Endothelial cell of umbilical vein (primary cell): Measurements from ENCODE around the gene PPP3CA. TPM values are rescaled to one million over a fixed set of nuclear protein-coding genes. Genes with fewer than 3 reads are reported as not detected.

Source experiments
- BruUV-seq: library from RNA; stranded (reverse); fragments of 400-500 nt; replicated peaks from 2 replicates; lab custom pipeline; 2021; lab: Mats Ljungman, UMichigan
- CTCF ChIA-PET: fragments of 300-600, 350-600 bp; sonication (Branson Sonifier 250); formaldehyde crosslinking; loops from one replicate; lab custom pipeline; 2021; ENCODE audit warnings: antibody characterized with exemption, inconsistent platforms; lab: Charles Lee
- POLR2A ChIA-PET: fragments of 300-600, 350-600 bp; sonication (Branson Sonifier 250); formaldehyde crosslinking; loops from one replicate; lab custom pipeline; 2021; ENCODE audit warnings: antibody characterized with exemption, inconsistent platforms; lab: Charles Lee
- DNase-seq: peaks from one replicate; pipeline ENCODE4 v3.0.0-alpha.2; 2011; ENCODE audit warnings: low read depth, low spot score
- FAIRE-seq: peaks from 2 replicates; lab custom pipeline; 2011; peaks lifted over from hg19 to GRCh38; lab: Jason Lieb, UNC
- H2AFZ ChIP-seq: 2 replicates; pipeline ENCODE4 v1.6.0; 2012; ENCODE audit warnings: low read depth, low read length, control low read depth, inconsistent platforms
- H3K27ac ChIP-seq: 2 replicates; pipeline ENCODE4 v1.5.1; 2011; ENCODE audit warnings: low read depth, mild to moderate bottlenecking, control low read depth, low read length, moderate library complexity; ENCODE audit not compliant: insufficient read depth
- H3K27me3 ChIP-seq, 2 experiments: 2 replicates each; pipeline versions ENCODE4 v1.6.0 to v1.6.1; 2011; ENCODE audit warnings: low read length in 2 of 2, mixed read lengths in 1 of 2; ENCODE audit not compliant: control insufficient read depth in 2 of 2, insufficient read depth in 2 of 2
- H3K36me3 ChIP-seq, 2 experiments: 2 replicates in 1 of 2; 3 replicates in 1 of 2; pipeline ENCODE4 v1.5.1; 2011; ENCODE audit warnings: low read length in 2 of 2, mild to moderate bottlenecking in 1 of 2, moderate library complexity in 1 of 2; ENCODE audit not compliant: control insufficient read depth in 2 of 2, insufficient read depth in 2 of 2; ENCODE audit errors: extremely low read depth in 1 of 2
- H3K4me1 ChIP-seq: 3 replicates; pipeline ENCODE4 v1.5.1; 2011; ENCODE audit warnings: mild to moderate bottlenecking, low read length; ENCODE audit not compliant: control insufficient read depth, insufficient read depth; ENCODE audit errors: extremely low read depth
- H3K4me2 ChIP-seq: 2 replicates; pipeline ENCODE4 v1.6.1; 2011; ENCODE audit warnings: low read length, control low read depth, mixed read lengths; ENCODE audit not compliant: insufficient read depth
- H3K4me3 ChIP-seq, 3 experiments: fragments of 200-600 bp in 1 of 3; sonication (generic), shearing (Covaris generic) in 1 of 3; replicated peaks in 1 of 3; 2 replicates each; pipeline ENCODE4 v1.5.1; 2011 to 2016; ENCODE audit warnings: control low read depth in 3 of 3, low read length in 3 of 3, mild to moderate bottlenecking in 2 of 3, inconsistent platforms in 1 of 3, low read depth in 1 of 3, moderate library complexity in 1 of 3; ENCODE audit not compliant: insufficient read depth in 1 of 3
- H3K79me2 ChIP-seq: 2 replicates; pipeline ENCODE4 v1.6.0; 2012; ENCODE audit warnings: low read length, inconsistent platforms; ENCODE audit not compliant: control insufficient read depth, insufficient read depth
- H3K9ac ChIP-seq: replicated peaks from 2 replicates; pipeline ENCODE3; 2011; ENCODE audit warnings: low read length, control low read depth; ENCODE audit not compliant: insufficient read depth; ENCODE audit errors: extremely low read depth
- H3K9me1 ChIP-seq: replicated peaks from 3 replicates; pipeline ENCODE4 v1.6.0; 2011; ENCODE audit warnings: mild to moderate bottlenecking, low read length; ENCODE audit not compliant: control insufficient read depth, insufficient read depth; ENCODE audit errors: extremely low read depth
- H3K9me3 ChIP-seq: replicated peaks from 2 replicates; pipeline ENCODE4 v1.5.1; 2012; ENCODE audit warnings: low read length, inconsistent platforms; ENCODE audit not compliant: control insufficient read depth, insufficient read depth
- H4K20me1 ChIP-seq: replicated peaks from 2 replicates; pipeline ENCODE3; 2011; ENCODE audit warnings: mild to moderate bottlenecking, low read length; ENCODE audit not compliant: control insufficient read depth, insufficient read depth; ENCODE audit errors: extremely low read depth
- EZH2 ChIP-seq: IDR thresholded peaks from 2 replicates; pipeline ENCODE4 v1.6.1; 2012; ENCODE audit warnings: borderline replicate concordance, low read depth, mild to moderate bottlenecking, moderate library complexity, low read length, inconsistent platforms; ENCODE audit not compliant: severe bottlenecking
- FOS ChIP-seq: IDR thresholded peaks from 2 replicates; pipeline ENCODE4 v1.6.1; 2011; ENCODE audit warnings: mild to moderate bottlenecking, low read length, moderate library complexity, borderline replicate concordance; ENCODE audit not compliant: insufficient read depth
- GATA2 ChIP-seq: IDR thresholded peaks from 2 replicates; pipeline ENCODE4 v1.7.0; 2011; ENCODE audit warnings: low read depth, mild to moderate bottlenecking, moderate library complexity, mixed read lengths, low read length; ENCODE audit not compliant: insufficient read length, insufficient read depth
- JUN ChIP-seq: IDR thresholded peaks from 2 replicates; pipeline ENCODE4 v1.6.1; 2011; ENCODE audit warnings: borderline replicate concordance, low read depth; ENCODE audit not compliant: insufficient read length, insufficient read depth
- MYC ChIP-seq: IDR thresholded peaks from one replicate; pipeline ENCODE4 v1.6.1; 2011; ENCODE audit warnings: mild to moderate bottlenecking, low read depth, low read length
- POLR2A ChIP-seq: IDR thresholded peaks from 2 replicates; pipeline ENCODE4 v1.6.1; 2012; ENCODE audit warnings: low read depth, mild to moderate bottlenecking, control low read depth, low read length
- POLR2AphosphoS5 ChIP-seq: IDR thresholded peaks from 2 replicates; pipeline ENCODE4 v1.6.1; 2012; ENCODE audit warnings: low read depth, mild to moderate bottlenecking, control low read depth, low read length, moderate library complexity; ENCODE audit not compliant: insufficient read depth
- dilution Hi-C: fragments of 300-500 bp; cut with MboI; formaldehyde crosslinking; loops from one replicate; pipeline ENCODE4 v1.15.0; 2019; ENCODE audit warnings: low sequenced_read_pairs; ENCODE audit not compliant: extremely low pct_ligation_motif_present
- intact Hi-C: fragments of 100-400 bp; cut with micrococcal nuclease; formaldehyde crosslinking; loops from one replicate; pipeline ENCODE4 v1.10.0; 2022
- polyA plus RNA-seq, 4 experiments: library from polyadenylated mRNA; depleted of rRNA in 3 of 4; stranded (reverse) in 3 of 4; unstranded in 1 of 4; fragments of >200 nt; gene quantifications; 2 replicates each; pipeline versions ENCODE4 v1.2.1 to v1.2.3, GENCODE V29; 2011 to 2012; ENCODE audit warnings: missing spikeins in 1 of 4
- total RNA-seq: library from RNA; stranded (reverse); gene quantifications from 2 replicates; pipeline ENCODE4 v1.2.3, GENCODE V29; 2021
- TF ChIP-seq, protein P1 (sequence below): IDR thresholded peaks from 2 replicates; pipeline ENCODE4 v1.6.1; 2011; ENCODE audit not compliant: insufficient read depth, insufficient read length
- TF ChIP-seq, protein P2 (sequence below), 2 donors: IDR thresholded peaks; 1 replicate in 1 of 2; 2 replicates in 1 of 2; pipeline ENCODE4 v1.5.1; 2011; ENCODE audit warnings: low read length in 2 of 2, mild to moderate bottlenecking in 2 of 2, moderate library complexity in 2 of 2, control low read depth in 1 of 2, inconsistent platforms in 1 of 2, low read depth in 1 of 2; ENCODE audit not compliant: insufficient read depth in 1 of 2; ENCODE audit errors: extremely low read depth in 1 of 2

The PPP3CA gene
- total and polyA plus RNA-seq, 2 donors (not counting 3 experiments of a cell fraction or from before 2014, with no cell fraction given) = 7.0 to 43.3 TPM

DNA sequence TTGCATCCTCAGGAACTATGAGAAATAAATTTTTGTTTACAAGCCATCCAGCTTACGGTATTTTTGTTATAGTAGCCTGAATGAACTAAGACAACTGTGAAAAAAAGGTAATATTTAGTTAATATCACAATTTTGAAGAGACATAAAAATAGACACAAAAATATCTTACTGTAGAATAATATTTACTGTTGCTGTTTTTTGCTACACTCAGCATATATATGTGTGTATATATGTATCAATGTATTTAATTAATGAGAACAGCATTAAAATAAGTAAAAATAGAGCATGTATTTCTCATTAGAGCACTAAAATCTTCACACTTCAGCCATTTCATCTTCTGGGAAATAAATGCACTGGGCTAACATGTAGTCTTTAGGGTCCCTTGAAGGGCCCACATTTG lies 24.6 kb downstream of the PPP3CA start:
- peaks cover 11% of the 10 kb centered on the region for H3K79me2 ChIP-seq
- FAIRE-seq (no peak), DNase-seq (no peak)
- no peak overlapping the region for H3K9ac ChIP-seq
- no peaks in the 10 kb centered on the region for H3K9me1 ChIP-seq
- H3K4me2 ChIP-seq = no peak overlapping the region
- no TSS peak for BruUV-seq
- no peak overlapping the region for H2AFZ ChIP-seq
- H3K27ac ChIP-seq = no peak overlapping the region
- H3K36me3 ChIP-seq = no peaks in the 10 kb centered on the region
- no peaks in the 10 kb centered on the region for H3K27me3 ChIP-seq
- ChIA-PET POLR2A (interaction anchor here (0.6 kb wide), 1 partner anchor 38 kb away, joined by 3 read pairs; no protein-coding TSS in a partner anchor), CTCF (no interaction called here)
- no peaks in the 10 kb centered on the region for H3K4me1 ChIP-seq
- intact Hi-C loops (no loop called here), dilution Hi-C loops (no loop called here)
- no peaks in the 10 kb centered on the region for H3K9me3 ChIP-seq
- no peak overlapping the region for H3K4me3 ChIP-seq
- H4K20me1 ChIP-seq = peaks cover 4% of the 10 kb centered on the region
- TF ChIP-seq GATA2 (no peak), EZH2 (no peak), POLR2A (no peak), POLR2AphosphoS5 (no peak), JUN (no peak), MYC (no peak), FOS (no peak)
- TF ChIP-seq, protein P1, sequence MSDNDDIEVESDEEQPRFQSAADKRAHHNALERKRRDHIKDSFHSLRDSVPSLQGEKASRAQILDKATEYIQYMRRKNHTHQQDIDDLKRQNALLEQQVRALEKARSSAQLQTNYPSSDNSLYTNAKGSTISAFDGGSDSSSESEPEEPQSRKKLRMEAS = no peak
- TF ChIP-seq, protein P2, sequence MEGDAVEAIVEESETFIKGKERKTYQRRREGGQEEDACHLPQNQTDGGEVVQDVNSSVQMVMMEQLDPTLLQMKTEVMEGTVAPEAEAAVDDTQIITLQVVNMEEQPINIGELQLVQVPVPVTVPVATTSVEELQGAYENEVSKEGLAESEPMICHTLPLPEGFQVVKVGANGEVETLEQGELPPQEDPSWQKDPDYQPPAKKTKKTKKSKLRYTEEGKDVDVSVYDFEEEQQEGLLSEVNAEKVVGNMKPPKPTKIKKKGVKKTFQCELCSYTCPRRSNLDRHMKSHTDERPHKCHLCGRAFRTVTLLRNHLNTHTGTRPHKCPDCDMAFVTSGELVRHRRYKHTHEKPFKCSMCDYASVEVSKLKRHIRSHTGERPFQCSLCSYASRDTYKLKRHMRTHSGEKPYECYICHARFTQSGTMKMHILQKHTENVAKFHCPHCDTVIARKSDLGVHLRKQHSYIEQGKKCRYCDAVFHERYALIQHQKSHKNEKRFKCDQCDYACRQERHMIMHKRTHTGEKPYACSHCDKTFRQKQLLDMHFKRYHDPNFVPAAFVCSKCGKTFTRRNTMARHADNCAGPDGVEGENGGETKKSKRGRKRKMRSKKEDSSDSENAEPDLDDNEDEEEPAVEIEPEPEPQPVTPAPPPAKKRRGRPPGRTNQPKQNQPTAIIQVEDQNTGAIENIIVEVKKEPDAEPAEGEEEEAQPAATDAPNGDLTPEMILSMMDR (IDR thresholded peaks at IDR 0.05; ENCODE audit: extremely low read depth in 1 of 2, insufficient read depth in 1 of 2, low read depth in 1 of 2, low read length in 2 of 2) = no peak
